GM12878 (cell line): ENCODE results near the gene RFX3. TPM values are rescaled to one million over a fixed set of nuclear protein-coding genes. Genes with fewer than 3 reads are reported as not detected.

Experiments used
- ATAC-seq: fragments of 200-7000 bp; cut with Tn5 transposase; 3 replicates; pipeline ENCODE4 v1.9.1; 2020; ENCODE audit warnings: mild to moderate bottlenecking, moderate library complexity
- BruUV-seq: library from RNA; stranded (reverse); fragments of 400-500 nt; replicated peaks from 2 replicates; lab custom pipeline; 2021; lab: Mats Ljungman, UMichigan
- CTCF ChIA-PET: fragments of 300-600 bp; sonication (Branson Sonifier 250); formaldehyde crosslinking; extraction: SDS; loops from one replicate; lab custom pipeline; 2021; ENCODE audit warnings: inconsistent platforms; lab: Yijun Ruan, JAX
- POLR2A ChIA-PET: fragments of 350-600 bp; formaldehyde crosslinking; extraction: SDS; loops from one replicate; lab custom pipeline; 2021; ENCODE audit warnings: inconsistent platforms; lab: Charles Lee
- RAD21 ChIA-PET: fragments of 300-600 bp; sonication (Branson Sonifier 250); formaldehyde crosslinking; loops from one replicate; lab custom pipeline; 2023; ENCODE audit warnings: antibody characterized with exemption; ENCODE audit not compliant: unreplicated experiment; lab: Charles Lee
- SMC1A ChIA-PET: fragments of 300-600 bp; sonication (Branson Sonifier 250); formaldehyde crosslinking; loops from one replicate; lab custom pipeline; 2023; ENCODE audit not compliant: unreplicated experiment, uncharacterized antibody; lab: Charles Lee
- DNase-seq: peaks from one replicate; pipeline ENCODE4 v3.0.0-alpha.2; 2011; ENCODE audit warnings: low read depth, low spot score
- FAIRE-seq: peaks from 3 replicates; lab custom pipeline; 2011; peaks lifted over from hg19 to GRCh38; lab: Jason Lieb, UNC
- H2AFZ ChIP-seq: 2 replicates; pipeline ENCODE4 v1.6.0; 2011; ENCODE audit warnings: low read depth, low read length, control low read depth; ENCODE audit not compliant: control insufficient read depth
- H3K27ac ChIP-seq: 2 replicates; pipeline ENCODE4 v1.5.1; 2011; ENCODE audit warnings: control low read depth; ENCODE audit not compliant: control insufficient read depth, insufficient read depth
- H3K27me3 ChIP-seq, 2 experiments: replicated peaks in 1 of 2; 2 replicates each; pipeline versions ENCODE4 v1.6.0 to v1.6.1; 2011; ENCODE audit warnings: low read length in 1 of 2; ENCODE audit not compliant: control insufficient read depth in 2 of 2, insufficient read depth in 2 of 2
- H3K36me3 ChIP-seq, 2 experiments: 2 replicates each; pipeline ENCODE4 v1.5.1; 2011; ENCODE audit warnings: low read length in 1 of 2; ENCODE audit not compliant: control insufficient read depth in 2 of 2, insufficient read depth in 2 of 2
- H3K4me1 ChIP-seq: 2 replicates; pipeline ENCODE4 v1.6.1; 2011; ENCODE audit warnings: mild to moderate bottlenecking, low read length, moderate library complexity, mixed read lengths; ENCODE audit not compliant: control insufficient read depth, insufficient read depth
- H3K4me2 ChIP-seq: 2 replicates; pipeline ENCODE4 v1.6.0; 2011; ENCODE audit warnings: control low read depth; ENCODE audit not compliant: control insufficient read depth, insufficient read depth
- H3K4me3 ChIP-seq: fragments of 200-600 bp; sonication (generic); 2 replicates; pipeline ENCODE4 v1.5.1; 2016
- H3K79me2 ChIP-seq: 2 replicates; pipeline ENCODE4 v1.6.0; 2011; ENCODE audit warnings: low read length; ENCODE audit not compliant: control insufficient read depth, insufficient read depth
- H3K9ac ChIP-seq: 2 replicates; pipeline ENCODE4 v1.8.0; 2011; ENCODE audit warnings: low read length, control low read depth, mixed read lengths; ENCODE audit not compliant: control insufficient read depth, insufficient read depth
- H3K9me3 ChIP-seq: replicated peaks from 3 replicates; pipeline ENCODE4 v1.5.1; 2011; ENCODE audit warnings: mild to moderate bottlenecking, low read length; ENCODE audit not compliant: control insufficient read depth, insufficient read depth
- H4K20me1 ChIP-seq: 2 replicates; pipeline ENCODE4 v1.6.0; 2011; ENCODE audit not compliant: control insufficient read depth, insufficient read depth
- GABPA ChIP-seq: IDR thresholded peaks from 2 replicates; pipeline ENCODE4 v1.6.1; 2014; ENCODE audit warnings: antibody characterized with exemption, low read depth, mild to moderate bottlenecking, inconsistent platforms
- MTA2 ChIP-seq: fragments of 450-650 bp; IDR thresholded peaks from 2 replicates; pipeline ENCODE4 v1.6.1; 2016; ENCODE audit warnings: low read depth, mild to moderate bottlenecking, moderate library complexity
- NFIC ChIP-seq: IDR thresholded peaks from 2 replicates; pipeline ENCODE4 v1.6.1; 2012; ENCODE audit warnings: low read depth, mild to moderate bottlenecking, inconsistent platforms, low read length, moderate library complexity
- NR2C1 ChIP-seq: fragments of 450-650 bp; IDR thresholded peaks from 2 replicates; pipeline ENCODE4 v1.6.1; 2017; ENCODE audit warnings: antibody characterized with exemption, mild to moderate bottlenecking, moderate library complexity
- NR2C2 ChIP-seq: IDR thresholded peaks from 2 replicates; pipeline ENCODE4 v1.6.1; 2011; ENCODE audit warnings: borderline replicate concordance, low read depth; ENCODE audit not compliant: control insufficient read depth, insufficient read length
- PAX8 ChIP-seq: fragments of 450-650 bp; IDR thresholded peaks from 2 replicates; pipeline ENCODE4 v1.6.1; 2017; ENCODE audit warnings: mild to moderate bottlenecking, moderate library complexity
- POU2F2 ChIP-seq: IDR thresholded peaks from 3 replicates; pipeline ENCODE4 v1.6.1; 2011; ENCODE audit warnings: low read depth, mild to moderate bottlenecking, low read length, borderline replicate concordance
- RAD21 ChIP-seq: IDR thresholded peaks from 2 replicates; pipeline ENCODE4 v1.6.1; 2011; ENCODE audit warnings: mild to moderate bottlenecking, low read depth, low read length, moderate library complexity; ENCODE audit not compliant: insufficient read depth
- RAD51 ChIP-seq: fragments of 450-650 bp; IDR thresholded peaks from 2 replicates; pipeline ENCODE4 v1.6.1; 2016; ENCODE audit warnings: moderate library complexity, mild to moderate bottlenecking, inconsistent platforms
- RELA ChIP-seq: fragments of 450-650 bp; IDR thresholded peaks from 2 replicates; pipeline ENCODE4 v1.8.0; 2014; ENCODE audit warnings: borderline replicate concordance; ENCODE audit not compliant: partially characterized antibody
- SIN3A ChIP-seq: IDR thresholded peaks from 2 replicates; pipeline ENCODE4 v1.6.1; 2012; ENCODE audit warnings: low read depth, low read length, improper control_type of control experiment
- SUPT20H ChIP-seq: IDR thresholded peaks from 2 replicates; pipeline ENCODE4 v1.6.1; 2011; ENCODE audit warnings: low read depth, mild to moderate bottlenecking, low read length, moderate library complexity, borderline replicate concordance; ENCODE audit not compliant: control insufficient read depth
- TCF7 ChIP-seq: IDR thresholded peaks from 2 replicates; pipeline ENCODE4 v1.6.1; 2014; ENCODE audit warnings: antibody characterized with exemption, borderline replicate concordance
- WGBS: methylation state at CpG from one replicate; pipeline ENCODE4 v1.1.6; 2016; ENCODE audit warnings: low lambda C conversion rate; ENCODE audit not compliant: insufficient replicate concordance, insufficient coverage; ENCODE audit errors: missing lambda C conversion rate; 5-methylcytosine and 5-hydroxymethylcytosine counted together
- in situ Hi-C: fragments of 300-500 bp; cut with MboI; formaldehyde crosslinking; loops from 9 replicates; pipeline ENCODE4 v1.14.3; 2018; ENCODE audit warnings: mixed read lengths
- intact Hi-C: fragments of 100-400 bp; cut with micrococcal nuclease; formaldehyde crosslinking; loops from one replicate; pipeline ENCODE4 v1.14.2; 2022; ENCODE audit not compliant: unreplicated experiment
- polyA plus RNA-seq, 11 experiments: library from polyadenylated mRNA; depleted of rRNA in 4 of 11; unstranded in 6 of 11; stranded (reverse) in 5 of 11; fragments of >200 nt; fragmentation: Nextera tagmentation in 4 of 11; fragmentation: Illumina TruSeq in 1 of 11; extraction: Ambion mirVana in 4 of 11; extraction: Trizol in 1 of 11; gene quantifications; 1 replicate in 1 of 11; 2 replicates in 10 of 11; pipeline versions ENCODE4 v1.2.1 to v1.2.3, GENCODE V29; 2011 to 2016; ENCODE audit warnings: inconsistent platforms in 2 of 11, missing spikeins in 2 of 11, low read depth in 1 of 11
- total RNA-seq, 4 experiments: library from RNA; depleted of rRNA in 3 of 4; stranded (reverse); fragments of >200 nt in 3 of 4; fragmentation: Illumina TruSeq in 1 of 4; extraction: Trizol in 1 of 4; gene quantifications; 2 replicates each; pipeline versions ENCODE4 v1.2.1 to v1.2.3, GENCODE V29; 2013 to 2021
- TF ChIP-seq, protein P1 (sequence below): fragments of 450-650 bp; IDR thresholded peaks from 2 replicates; pipeline ENCODE4 v1.6.1; 2018; ENCODE audit warnings: borderline replicate concordance, mild to moderate bottlenecking; ENCODE audit not compliant: partially characterized antibody
- TF ChIP-seq, protein P2 (sequence below): fragments of 150-350 bp; IDR thresholded peaks from 2 replicates; pipeline ENCODE4 v1.6.1; 2016; ENCODE audit warnings: low read depth, low read length
- TF ChIP-seq, protein P3 (sequence below): fragments of 450-650 bp; IDR thresholded peaks from 2 replicates; pipeline ENCODE4 v1.6.1; 2017; ENCODE audit warnings: mild to moderate bottlenecking, low read depth, inconsistent platforms; ENCODE audit not compliant: poor library complexity, severe bottlenecking

The RFX3 gene
- total and polyA plus RNA-seq, 10 of the 15 experiments (the other 5 are each of a cell fraction or from before 2014, with no cell fraction given), result 1.2 to 26.4 (median 6.7) TPM

DNA sequence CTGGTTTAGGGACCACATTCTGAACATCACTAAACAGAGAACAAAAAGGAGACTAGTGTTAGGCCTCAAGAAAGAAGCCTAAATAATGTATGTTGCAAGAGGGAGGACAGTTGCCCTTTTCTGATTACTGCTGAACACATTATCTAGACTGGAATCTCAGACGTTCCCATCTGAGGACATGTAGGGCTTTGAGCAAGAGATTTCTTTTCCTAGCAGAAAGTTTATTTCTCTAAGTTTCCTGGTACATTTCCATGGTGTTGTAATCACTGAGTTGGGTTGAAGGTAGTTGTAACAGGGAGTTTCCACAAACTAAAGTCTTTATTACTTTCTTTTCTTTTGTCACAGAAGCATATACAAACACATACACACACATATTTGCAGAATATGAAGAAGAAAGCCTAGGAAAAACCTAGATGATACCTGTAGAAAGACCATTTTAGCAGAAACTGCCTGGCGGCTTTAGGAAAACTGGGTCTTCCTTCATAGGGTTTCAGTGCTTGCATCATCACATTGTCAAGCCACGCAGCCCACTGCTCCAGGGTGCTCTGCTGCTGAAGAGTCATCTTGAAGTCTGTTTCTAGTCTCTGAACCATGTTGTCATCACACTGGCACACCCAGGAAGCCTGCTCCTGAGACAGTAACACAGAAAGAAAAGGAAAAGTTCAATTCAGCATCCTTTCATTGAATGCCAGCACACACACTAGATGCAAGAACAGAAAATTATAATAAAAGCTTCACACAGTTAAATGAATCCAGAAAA, 269.1 kb downstream of the RFX3 start:
- no peak for DNase-seq
- no peak overlapping the region for H3K27ac ChIP-seq
- no peak overlapping the region for H3K4me3 ChIP-seq
- H3K9ac ChIP-seq, result no peak overlapping the region
- peaks cover 0 to 6% of the 10 kb centered on the region in 2 experiments; a peak in 1 of 4 replicates for H3K36me3 ChIP-seq
- ChIA-PET CTCF (interaction anchor here (0.9 kb wide), 1 partner anchor 14 kb away, joined by 3 read pairs; no protein-coding TSS in a partner anchor), POLR2A (no interaction called here), RAD21 (no interaction called here)
- in situ Hi-C loops (no loop called here), intact Hi-C loops (no loop called here)
- no peaks in the 10 kb centered on the region for H3K27me3 ChIP-seq
- no peak overlapping the region for H3K4me2 ChIP-seq
- WGBS, result 95% methylated on average over 3 of the region's 3 CpGs
- no peaks in the 10 kb centered on the region for H4K20me1 ChIP-seq
- no peak for FAIRE-seq
- H3K79me2 ChIP-seq, result no peaks in the 10 kb centered on the region
- no peak for ATAC-seq
- no peaks in the 10 kb centered on the region for H3K4me1 ChIP-seq
- no TSS peak for BruUV-seq
- no peak overlapping the region for H2AFZ ChIP-seq
- TF ChIP-seq, protein P1, sequence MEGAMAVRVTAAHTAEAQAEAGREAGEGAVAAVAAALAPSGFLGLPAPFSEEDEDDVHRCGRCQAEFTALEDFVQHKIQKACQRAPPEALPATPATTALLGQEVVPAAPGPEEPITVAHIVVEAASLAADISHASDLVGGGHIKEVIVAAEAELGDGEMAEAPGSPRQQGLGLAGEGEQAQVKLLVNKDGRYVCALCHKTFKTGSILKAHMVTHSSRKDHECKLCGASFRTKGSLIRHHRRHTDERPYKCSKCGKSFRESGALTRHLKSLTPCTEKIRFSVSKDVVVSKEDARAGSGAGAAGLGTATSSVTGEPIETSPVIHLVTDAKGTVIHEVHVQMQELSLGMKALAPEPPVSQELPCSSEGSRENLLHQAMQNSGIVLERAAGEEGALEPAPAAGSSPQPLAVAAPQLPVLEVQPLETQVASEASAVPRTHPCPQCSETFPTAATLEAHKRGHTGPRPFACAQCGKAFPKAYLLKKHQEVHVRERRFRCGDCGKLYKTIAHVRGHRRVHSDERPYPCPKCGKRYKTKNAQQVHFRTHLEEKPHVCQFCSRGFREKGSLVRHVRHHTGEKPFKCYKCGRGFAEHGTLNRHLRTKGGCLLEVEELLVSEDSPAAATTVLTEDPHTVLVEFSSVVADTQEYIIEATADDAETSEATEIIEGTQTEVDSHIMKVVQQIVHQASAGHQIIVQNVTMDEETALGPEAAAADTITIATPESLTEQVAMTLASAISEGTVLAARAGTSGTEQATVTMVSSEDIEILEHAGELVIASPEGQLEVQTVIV, result no peak
- TF ChIP-seq SIN3A (no peak), GABPA (no peak), NR2C1 (no peak), SUPT20H (no peak), NFIC (no peak), RAD21 (no peak), TCF7 (no peak), PAX8 (no peak), RAD51 (no peak), NR2C2 (no peak), POU2F2 (no peak), MTA2 (no peak), RELA (no peak)
- TF ChIP-seq, protein P2, sequence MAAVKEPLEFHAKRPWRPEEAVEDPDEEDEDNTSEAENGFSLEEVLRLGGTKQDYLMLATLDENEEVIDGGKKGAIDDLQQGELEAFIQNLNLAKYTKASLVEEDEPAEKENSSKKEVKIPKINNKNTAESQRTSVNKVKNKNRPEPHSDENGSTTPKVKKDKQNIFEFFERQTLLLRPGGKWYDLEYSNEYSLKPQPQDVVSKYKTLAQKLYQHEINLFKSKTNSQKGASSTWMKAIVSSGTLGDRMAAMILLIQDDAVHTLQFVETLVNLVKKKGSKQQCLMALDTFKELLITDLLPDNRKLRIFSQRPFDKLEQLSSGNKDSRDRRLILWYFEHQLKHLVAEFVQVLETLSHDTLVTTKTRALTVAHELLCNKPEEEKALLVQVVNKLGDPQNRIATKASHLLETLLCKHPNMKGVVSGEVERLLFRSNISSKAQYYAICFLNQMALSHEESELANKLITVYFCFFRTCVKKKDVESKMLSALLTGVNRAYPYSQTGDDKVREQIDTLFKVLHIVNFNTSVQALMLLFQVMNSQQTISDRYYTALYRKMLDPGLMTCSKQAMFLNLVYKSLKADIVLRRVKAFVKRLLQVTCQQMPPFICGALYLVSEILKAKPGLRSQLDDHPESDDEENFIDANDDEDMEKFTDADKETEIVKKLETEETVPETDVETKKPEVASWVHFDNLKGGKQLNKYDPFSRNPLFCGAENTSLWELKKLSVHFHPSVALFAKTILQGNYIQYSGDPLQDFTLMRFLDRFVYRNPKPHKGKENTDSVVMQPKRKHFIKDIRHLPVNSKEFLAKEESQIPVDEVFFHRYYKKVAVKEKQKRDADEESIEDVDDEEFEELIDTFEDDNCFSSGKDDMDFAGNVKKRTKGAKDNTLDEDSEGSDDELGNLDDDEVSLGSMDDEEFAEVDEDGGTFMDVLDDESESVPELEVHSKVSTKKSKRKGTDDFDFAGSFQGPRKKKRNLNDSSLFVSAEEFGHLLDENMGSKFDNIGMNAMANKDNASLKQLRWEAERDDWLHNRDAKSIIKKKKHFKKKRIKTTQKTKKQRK, result no peak
- TF ChIP-seq, protein P3, sequence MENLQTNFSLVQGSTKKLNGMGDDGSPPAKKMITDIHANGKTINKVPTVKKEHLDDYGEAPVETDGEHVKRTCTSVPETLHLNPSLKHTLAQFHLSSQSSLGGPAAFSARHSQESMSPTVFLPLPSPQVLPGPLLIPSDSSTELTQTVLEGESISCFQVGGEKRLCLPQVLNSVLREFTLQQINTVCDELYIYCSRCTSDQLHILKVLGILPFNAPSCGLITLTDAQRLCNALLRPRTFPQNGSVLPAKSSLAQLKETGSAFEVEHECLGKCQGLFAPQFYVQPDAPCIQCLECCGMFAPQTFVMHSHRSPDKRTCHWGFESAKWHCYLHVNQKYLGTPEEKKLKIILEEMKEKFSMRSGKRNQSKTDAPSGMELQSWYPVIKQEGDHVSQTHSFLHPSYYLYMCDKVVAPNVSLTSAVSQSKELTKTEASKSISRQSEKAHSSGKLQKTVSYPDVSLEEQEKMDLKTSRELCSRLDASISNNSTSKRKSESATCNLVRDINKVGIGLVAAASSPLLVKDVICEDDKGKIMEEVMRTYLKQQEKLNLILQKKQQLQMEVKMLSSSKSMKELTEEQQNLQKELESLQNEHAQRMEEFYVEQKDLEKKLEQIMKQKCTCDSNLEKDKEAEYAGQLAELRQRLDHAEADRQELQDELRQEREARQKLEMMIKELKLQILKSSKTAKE, result no peak
- TF ChIP-seq, all 136 proteins: peak for 0
- H3K9me3 ChIP-seq, result no peaks in the 10 kb centered on the region
- SMC1A ChIA-PET, result no interaction called here
